GM06990 (cell line): ENCODE results near the gene BMP7.

ENCODE experiments used
- DNase-seq: peaks from one replicate; pipeline ENCODE4 v3.0.0-alpha.2; 2011; ENCODE audit not compliant: insufficient read length; ENCODE audit errors: extremely low read depth
- H3K27me3 ChIP-seq: replicated peaks from 2 replicates; pipeline ENCODE4 v1.6.0; 2011; ENCODE audit warnings: low read length; ENCODE audit not compliant: control insufficient read depth, insufficient read depth
- H3K36me3 ChIP-seq: 2 replicates; pipeline ENCODE4 v1.5.1; 2011; ENCODE audit warnings: low read length; ENCODE audit not compliant: control insufficient read depth, insufficient read depth
- H3K4me3 ChIP-seq: replicated peaks from 2 replicates; pipeline ENCODE4 v1.5.1; 2011; ENCODE audit warnings: low read depth, mild to moderate bottlenecking, control low read depth, low read length
- TF ChIP-seq, protein P1 (sequence below): IDR thresholded peaks from 2 replicates; pipeline ENCODE4 v1.5.1; 2011; ENCODE audit warnings: low read length, control low read depth, mild to moderate bottlenecking, inconsistent platforms; ENCODE audit not compliant: insufficient read depth, poor library complexity, severe bottlenecking

Gene BMP7

DNA sequence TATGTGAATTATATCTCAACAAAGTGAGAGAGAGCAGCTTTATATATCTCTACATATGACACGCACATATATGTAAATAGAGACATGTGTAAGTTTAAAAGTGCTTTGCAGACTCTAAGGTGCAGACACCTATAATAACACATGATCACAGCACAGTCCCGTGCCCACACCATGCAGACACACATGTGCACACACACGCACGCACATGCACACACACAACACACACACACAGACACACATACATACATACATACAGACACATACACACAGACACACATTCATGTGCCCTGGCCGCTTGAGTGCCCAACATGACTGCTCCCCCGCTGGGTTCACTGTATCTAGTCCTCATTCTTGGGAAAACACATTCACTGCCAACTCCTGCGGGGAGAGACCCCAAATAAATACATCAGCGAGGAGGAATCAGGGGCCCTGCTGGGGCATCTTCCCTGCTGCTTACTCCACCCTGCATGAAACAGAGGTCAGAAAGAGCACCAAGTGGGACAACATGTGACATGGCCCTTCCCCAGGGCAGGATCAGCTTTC, 121.3 kb downstream of the BMP7 start:
- DNase-seq: no peak
- TF ChIP-seq, protein P1, sequence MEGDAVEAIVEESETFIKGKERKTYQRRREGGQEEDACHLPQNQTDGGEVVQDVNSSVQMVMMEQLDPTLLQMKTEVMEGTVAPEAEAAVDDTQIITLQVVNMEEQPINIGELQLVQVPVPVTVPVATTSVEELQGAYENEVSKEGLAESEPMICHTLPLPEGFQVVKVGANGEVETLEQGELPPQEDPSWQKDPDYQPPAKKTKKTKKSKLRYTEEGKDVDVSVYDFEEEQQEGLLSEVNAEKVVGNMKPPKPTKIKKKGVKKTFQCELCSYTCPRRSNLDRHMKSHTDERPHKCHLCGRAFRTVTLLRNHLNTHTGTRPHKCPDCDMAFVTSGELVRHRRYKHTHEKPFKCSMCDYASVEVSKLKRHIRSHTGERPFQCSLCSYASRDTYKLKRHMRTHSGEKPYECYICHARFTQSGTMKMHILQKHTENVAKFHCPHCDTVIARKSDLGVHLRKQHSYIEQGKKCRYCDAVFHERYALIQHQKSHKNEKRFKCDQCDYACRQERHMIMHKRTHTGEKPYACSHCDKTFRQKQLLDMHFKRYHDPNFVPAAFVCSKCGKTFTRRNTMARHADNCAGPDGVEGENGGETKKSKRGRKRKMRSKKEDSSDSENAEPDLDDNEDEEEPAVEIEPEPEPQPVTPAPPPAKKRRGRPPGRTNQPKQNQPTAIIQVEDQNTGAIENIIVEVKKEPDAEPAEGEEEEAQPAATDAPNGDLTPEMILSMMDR: no peak

DNA sequence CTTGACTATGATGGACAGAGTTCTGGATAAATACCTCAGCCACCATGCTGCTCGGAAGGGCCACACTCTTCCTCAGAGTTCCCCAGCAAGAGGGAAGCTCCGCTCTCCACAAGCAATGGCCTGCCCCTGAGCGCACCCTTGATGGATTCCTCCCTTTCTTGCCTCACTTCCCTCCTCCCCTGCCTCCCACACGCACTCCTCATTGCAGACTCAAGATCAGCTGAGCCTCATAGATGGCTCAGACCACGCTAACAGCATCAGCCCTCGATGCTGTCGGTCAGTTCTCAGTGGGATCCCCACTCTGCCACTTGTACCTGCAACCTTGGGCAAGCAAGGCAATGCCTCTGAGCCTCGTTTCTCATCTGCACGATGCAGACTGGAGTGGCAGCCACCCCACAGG, 123.3 kb downstream of the BMP7 start:
- DNase-seq: no peak
- no peak overlapping the region for H3K4me3 ChIP-seq
- H3K36me3 ChIP-seq: no peaks in the 10 kb centered on the region
- TF ChIP-seq, protein P1: no peak
- no peaks in the 10 kb centered on the region for H3K27me3 ChIP-seq

More for the DNA sequence above, 121.3 kb downstream of the BMP7 start:
- Histone ChIP-seq H3K4me3 (no peak overlapping the region), H3K27me3 (no peaks in the 10 kb centered on the region), H3K36me3 (no peaks in the 10 kb centered on the region)

DNA sequence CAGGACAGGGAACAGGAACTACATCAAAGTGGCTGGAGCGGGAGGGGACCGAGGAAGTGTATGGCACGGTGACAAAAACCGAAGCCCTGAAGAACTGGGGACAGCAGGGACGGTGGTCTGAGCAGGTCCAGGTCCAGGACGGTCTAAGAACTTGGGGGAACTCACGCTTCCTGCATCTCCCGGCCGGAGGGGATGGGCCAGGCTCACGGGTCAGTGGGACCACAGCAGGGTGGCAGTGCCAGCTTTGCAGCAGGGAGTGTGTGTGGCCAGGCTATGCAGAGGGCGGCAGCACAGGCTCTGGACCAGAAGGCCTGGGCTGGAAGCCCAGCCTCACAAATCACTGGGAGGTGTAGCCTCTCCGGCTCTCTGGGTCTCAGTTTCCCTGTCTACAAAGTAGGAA, 123.8 kb downstream of the BMP7 start:
- Histone ChIP-seq H3K36me3 (no peaks in the 10 kb centered on the region), H3K4me3 (no peak overlapping the region), H3K27me3 (no peaks in the 10 kb centered on the region)
- TF ChIP-seq, protein P1: no peak
- no peak for DNase-seq

DNA sequence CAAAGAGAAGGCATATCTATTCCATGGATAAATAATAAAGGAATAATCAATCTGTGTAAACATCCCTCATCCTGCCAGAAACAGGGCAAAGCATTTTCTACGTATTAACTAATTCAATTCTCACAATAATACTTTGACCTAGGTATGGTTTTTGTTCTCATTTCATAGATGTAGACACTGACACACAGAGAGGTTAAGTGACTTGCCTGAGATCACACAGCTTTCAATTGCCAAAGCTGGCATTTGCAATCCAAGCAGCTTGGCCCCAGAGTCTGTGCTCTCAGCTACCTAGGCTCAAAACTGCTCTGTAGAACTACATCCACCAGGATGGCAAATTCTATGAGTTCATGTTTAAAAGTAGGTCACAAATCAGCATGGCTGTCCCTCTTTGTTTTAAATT, 124.9 kb downstream of the BMP7 start:
- Histone ChIP-seq H3K27me3 (no peaks in the 10 kb centered on the region), H3K4me3 (no peak overlapping the region), H3K36me3 (no peaks in the 10 kb centered on the region)
- no peak for DNase-seq
- TF ChIP-seq, protein P1: no peak

DNA sequence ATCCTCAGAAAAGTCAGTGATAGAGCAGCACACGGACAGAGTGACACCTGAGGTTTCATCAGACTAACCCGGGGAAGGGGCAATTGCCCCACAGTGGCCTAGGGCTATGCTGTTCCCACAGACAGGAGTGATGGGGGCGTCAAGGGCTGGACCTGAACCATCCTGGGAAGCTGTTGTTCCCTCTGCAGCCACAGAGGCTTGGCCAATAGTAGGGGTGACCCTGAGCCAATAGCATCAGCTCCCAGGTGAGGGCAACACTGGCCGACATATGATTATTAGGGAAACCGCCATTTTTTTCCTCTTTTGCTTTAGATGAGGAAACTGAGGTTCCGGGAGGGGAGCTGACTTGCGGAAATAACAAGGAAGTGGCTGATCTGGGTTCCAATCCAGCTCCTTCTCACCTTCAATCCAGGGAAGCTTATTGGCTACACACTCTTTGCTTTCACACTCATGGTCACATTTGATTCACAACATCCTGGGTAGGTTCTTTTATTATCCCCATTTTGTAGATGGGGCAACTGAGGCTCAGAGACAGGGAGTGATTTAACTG, 126.0 kb downstream of the BMP7 start:
- Histone ChIP-seq H3K27me3 (no peaks in the 10 kb centered on the region), H3K36me3 (no peaks in the 10 kb centered on the region), H3K4me3 (no peak overlapping the region)
- DNase-seq: no peak
- TF ChIP-seq, protein P1: no peak
